HUES6 (cell line): ENCODE data around the gene KANTR.

Experiments
- H3K27ac ChIP-seq: 2 replicates; pipeline ENCODE4 v1.7.0; 2013; ENCODE audit warnings: low read depth, mild to moderate bottlenecking, low read length, inconsistent platforms
- H3K27me3 ChIP-seq: 2 replicates; pipeline ENCODE4 v1.6.1; 2013; ENCODE audit warnings: low read length; ENCODE audit not compliant: control insufficient read depth, insufficient read depth
- H3K36me3 ChIP-seq: 2 replicates; pipeline ENCODE4 v1.6.1; 2013; ENCODE audit warnings: low read length; ENCODE audit not compliant: control insufficient read depth, insufficient read depth
- H3K4me1 ChIP-seq: 2 replicates; pipeline ENCODE4 v1.6.1; 2013; ENCODE audit warnings: low read length; ENCODE audit not compliant: control insufficient read depth, insufficient read depth
- H3K4me3 ChIP-seq: 2 replicates; pipeline ENCODE4 v1.5.1; 2013; ENCODE audit warnings: low read depth, low read length
- H3K9ac ChIP-seq: one replicate; pipeline ENCODE4 v1.6.1; 2013; ENCODE audit warnings: mild to moderate bottlenecking, low read length
- H3K9me3 ChIP-seq: 2 replicates; pipeline ENCODE4 v1.6.1; 2013; ENCODE audit warnings: low read depth, low read length; ENCODE audit not compliant: control insufficient read depth, insufficient read depth

Gene KANTR

DNA sequence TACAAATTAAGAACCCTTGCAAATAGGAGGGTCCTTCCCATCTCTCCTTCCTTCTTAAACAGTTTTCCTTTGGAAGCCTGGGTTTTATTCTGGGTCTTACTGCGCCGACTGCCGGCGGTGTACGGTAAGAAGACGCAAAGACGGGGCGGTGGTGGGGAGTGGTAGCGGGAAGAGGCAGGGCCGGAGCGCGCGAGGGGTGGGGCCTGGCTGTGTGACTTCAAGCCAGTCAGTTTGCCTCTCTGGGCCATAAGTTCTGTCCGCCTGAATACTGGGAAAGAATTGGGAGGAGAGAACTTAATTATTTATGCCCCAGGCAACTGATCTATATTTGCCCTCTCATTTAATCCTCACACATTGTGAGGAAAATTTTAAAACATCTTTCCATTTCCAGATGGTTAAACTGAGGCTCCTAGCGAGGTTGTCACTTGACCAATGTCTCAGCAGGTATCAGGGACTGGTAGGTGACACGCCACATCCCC, 726 bp upstream of the KANTR start:
- Histone ChIP-seq H3K9ac (peak overlapping the region; percentile 62), H3K36me3 (no peaks in the 10 kb centered on the region), H3K27ac (peak overlapping the region; percentile 1; the same call in 1 of the 2 replicates), H3K4me1 (peaks cover under 1% of the 10 kb centered on the region; the same call in 1 of the 2 replicates), H3K9me3 (no peaks in the 10 kb centered on the region; the same call in 1 of the 2 replicates), H3K27me3 (no peaks in the 10 kb centered on the region), H3K4me3 (peak overlapping the region; percentile 95)

DNA sequence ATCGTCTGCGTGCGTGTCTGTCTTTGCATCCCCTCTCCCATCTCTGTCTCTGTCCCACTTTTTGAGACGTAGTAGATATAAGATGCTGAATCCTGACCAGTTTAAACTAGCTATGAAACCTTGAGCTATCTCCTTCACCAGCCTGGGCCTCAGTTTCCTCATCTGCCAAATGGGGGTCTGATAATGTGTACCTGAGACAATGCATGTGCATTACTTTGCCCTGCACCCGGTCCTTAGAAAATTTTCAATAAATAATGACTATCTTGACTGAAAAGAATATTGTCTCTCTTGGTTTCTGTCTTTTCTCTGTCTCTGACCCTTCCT, 602 bp downstream of the KANTR start:
- H3K27me3 ChIP-seq, result no peaks in the 10 kb centered on the region

DNA sequence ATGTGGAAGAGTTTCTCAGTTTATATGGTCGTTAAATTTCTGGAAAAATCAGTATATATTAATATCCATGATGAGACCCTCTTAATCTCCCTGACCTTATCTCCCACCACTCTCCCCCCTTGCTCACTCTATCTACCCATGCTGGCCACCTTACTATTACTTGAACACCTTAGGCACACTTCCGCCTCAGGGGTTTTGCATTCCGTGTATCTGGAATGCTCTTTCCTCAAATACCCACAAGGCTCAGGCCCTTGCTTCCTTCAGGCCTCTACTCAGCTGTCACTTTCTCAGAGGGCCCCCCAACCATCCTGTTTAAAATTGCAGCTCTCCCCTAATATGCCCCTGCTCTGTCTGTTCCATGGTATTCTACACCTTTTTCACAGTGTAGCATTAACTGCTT, 1.9 kb downstream of the KANTR start:
- H3K27me3 ChIP-seq, result no peaks in the 10 kb centered on the region

More for the DNA sequence above, 602 bp downstream of the KANTR start:
- peak overlapping the region; percentile 63; the same call in 1 of the 2 replicates for H3K27ac ChIP-seq
- peaks cover 5% of the 10 kb centered on the region for H3K36me3 ChIP-seq
- H3K9ac ChIP-seq, result peak overlapping the region; percentile 39
- peak overlapping the region; percentile 95 for H3K4me3 ChIP-seq
- no peaks in the 10 kb centered on the region for H3K4me1 ChIP-seq
- no peaks in the 10 kb centered on the region; the same call in 1 of the 2 replicates for H3K9me3 ChIP-seq

DNA sequence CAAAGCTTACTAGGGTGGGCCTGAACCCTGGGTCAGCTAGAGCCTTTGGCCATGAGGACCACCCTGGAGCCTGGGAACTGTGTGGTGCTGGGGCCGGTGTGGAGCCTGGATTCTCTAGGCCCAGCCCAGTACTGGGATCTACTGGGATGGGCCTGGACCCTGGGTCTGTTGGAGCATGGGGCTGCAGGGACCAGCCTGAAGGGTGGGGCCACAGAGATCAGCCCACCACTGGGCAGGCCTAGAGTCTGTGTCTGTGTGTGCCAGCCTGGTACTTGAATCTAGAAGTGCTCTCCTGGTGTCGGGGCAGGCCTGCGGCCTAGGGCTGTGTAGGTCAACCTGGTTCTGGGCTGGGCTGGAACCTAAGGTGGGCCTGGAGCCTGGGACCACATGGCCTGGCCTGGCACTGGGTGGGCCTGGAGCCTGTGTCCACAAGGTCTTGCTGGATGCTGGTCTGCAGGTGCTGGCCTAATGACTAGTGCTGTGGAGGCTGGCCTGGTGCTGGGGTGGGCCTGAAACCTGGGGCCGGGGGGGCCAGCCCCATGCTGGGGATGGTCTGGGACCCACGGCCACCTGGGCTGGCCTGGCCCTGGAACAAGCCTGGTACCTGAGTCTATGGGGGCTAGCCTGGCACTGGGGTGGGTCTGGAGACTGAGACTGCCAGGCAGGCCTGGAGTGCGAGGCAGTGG, 21.1 kb downstream of the KANTR start:
- H3K4me3 ChIP-seq, result no peak overlapping the region
- H3K9me3 ChIP-seq, result peaks cover 8% of the 10 kb centered on the region; the same call in 1 of the 2 replicates
- no peaks in the 10 kb centered on the region for H3K4me1 ChIP-seq
- no peak overlapping the region for H3K9ac ChIP-seq
- H3K36me3 ChIP-seq, result 0 out of 2 replicates have a peak, but pooled peaks cover 3% of the 10 kb centered on the region
- no peak overlapping the region; the same call in 1 of the 2 replicates for H3K27ac ChIP-seq
- H3K27me3 ChIP-seq, result no peaks in the 10 kb centered on the region

More for the DNA sequence above, 1.9 kb downstream of the KANTR start:
- no peak overlapping the region for H3K4me3 ChIP-seq
- H3K9ac ChIP-seq, result no peak overlapping the region
- no peak overlapping the region for H3K27ac ChIP-seq
- no peaks in the 10 kb centered on the region for H3K4me1 ChIP-seq
- no peaks in the 10 kb centered on the region; the same call in 1 of the 2 replicates for H3K9me3 ChIP-seq
- peaks cover 5% of the 10 kb centered on the region for H3K36me3 ChIP-seq

DNA sequence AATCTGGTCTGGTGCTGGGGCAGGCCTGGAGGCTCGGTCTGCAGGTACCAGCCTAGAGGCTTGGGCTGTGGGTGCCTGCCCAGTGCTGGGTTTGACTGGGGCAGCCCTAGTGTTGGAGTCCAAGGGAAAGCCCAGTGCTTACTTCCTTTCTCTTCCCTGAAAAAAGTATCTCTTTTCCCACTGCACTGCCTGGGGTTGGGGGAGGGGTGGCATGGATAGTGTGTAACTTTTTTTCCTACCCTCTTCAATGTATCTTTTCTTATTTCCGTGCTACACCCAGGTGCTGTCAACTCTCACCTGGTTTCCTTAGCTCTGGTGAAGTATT, 21.6 kb downstream of the KANTR start:
- Histone ChIP-seq H3K9ac (no peak overlapping the region), H3K4me1 (no peaks in the 10 kb centered on the region), H3K4me3 (no peak overlapping the region), H3K9me3 (peaks cover 8% of the 10 kb centered on the region; the same call in 1 of the 2 replicates), H3K36me3 (0 out of 2 replicates have a peak, but pooled peaks cover 3% of the 10 kb centered on the region), H3K27me3 (no peaks in the 10 kb centered on the region), H3K27ac (no peak overlapping the region)

DNA sequence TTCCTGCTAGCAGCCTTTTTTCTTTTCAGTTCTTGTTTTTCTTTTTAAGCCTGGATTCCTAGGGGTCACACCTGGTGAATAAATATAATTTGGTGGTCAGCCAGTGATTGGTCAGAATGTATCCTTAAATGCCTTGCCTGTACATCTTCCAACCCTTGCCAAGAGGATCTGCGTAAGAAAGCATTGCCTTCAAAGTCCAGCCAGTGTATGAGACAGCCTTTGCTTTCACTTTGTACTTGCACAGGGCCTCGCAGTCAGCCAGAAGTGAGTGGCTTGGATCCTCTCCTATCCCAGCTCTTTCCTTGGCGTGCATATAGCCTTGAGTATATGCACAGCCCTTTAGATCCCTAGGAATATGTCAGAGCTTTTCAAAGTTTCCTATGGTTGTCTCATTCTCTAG, 22.2 kb downstream of the KANTR start:
- Histone ChIP-seq H3K4me1 (no peaks in the 10 kb centered on the region), H3K9ac (no peak overlapping the region), H3K4me3 (no peak overlapping the region), H3K36me3 (0 out of 2 replicates have a peak, but pooled peaks cover 3% of the 10 kb centered on the region), H3K27ac (no peak overlapping the region), H3K9me3 (peaks cover 8% of the 10 kb centered on the region; the same call in 1 of the 2 replicates), H3K27me3 (no peaks in the 10 kb centered on the region)

DNA sequence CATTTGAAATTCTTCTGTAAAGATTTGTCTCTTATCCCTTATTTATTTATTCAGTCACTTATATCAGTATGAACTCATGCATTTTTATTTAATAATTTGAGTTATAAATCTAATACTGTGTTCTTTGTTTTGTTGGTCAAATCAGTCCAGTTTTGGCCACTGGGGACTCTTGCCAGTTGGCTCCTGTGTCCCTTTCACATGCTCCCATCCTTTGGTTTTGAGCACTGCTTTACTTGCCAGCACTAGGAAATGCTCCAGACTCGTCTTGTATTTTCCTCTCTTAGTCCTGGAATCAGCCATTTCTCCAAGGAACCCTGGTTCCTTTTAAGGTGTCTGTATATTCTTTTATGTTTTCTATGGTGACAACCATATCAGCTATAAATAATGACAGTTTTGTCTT, 28.1 kb downstream of the KANTR start:
- Histone ChIP-seq H3K27me3 (no peaks in the 10 kb centered on the region), H3K9ac (no peak overlapping the region), H3K36me3 (no peaks in the 10 kb centered on the region; the same call in 1 of the 2 replicates), H3K4me1 (no peaks in the 10 kb centered on the region), H3K4me3 (no peak overlapping the region), H3K9me3 (peaks cover 4% of the 10 kb centered on the region; the same call in 1 of the 2 replicates), H3K27ac (no peak overlapping the region)

DNA sequence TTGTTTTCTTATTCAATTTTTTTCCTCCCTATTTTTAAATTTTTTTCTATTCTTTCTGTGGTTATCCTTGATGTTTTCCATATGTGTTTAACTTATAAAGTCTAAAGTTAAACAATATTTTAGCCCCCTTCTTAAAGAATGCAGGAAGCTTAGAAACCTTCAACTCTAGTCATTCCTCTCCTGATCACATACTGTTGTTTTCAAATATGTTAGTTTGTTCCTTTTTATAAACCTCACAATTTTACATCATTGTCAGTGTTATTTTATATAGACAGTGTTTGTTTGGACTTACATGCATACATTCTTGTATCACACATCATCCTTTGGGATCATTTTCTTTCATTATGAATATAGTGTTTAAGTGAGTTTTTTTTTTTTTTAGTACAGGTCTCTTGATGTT, 31.6 kb downstream of the KANTR start:
- no peak overlapping the region for H3K4me3 ChIP-seq
- H3K36me3 ChIP-seq, result no peaks in the 10 kb centered on the region; the same call in 1 of the 2 replicates
- no peak overlapping the region for H3K27ac ChIP-seq
- peaks cover 8% of the 10 kb centered on the region; the same call in 1 of the 2 replicates for H3K9me3 ChIP-seq
- no peak overlapping the region for H3K9ac ChIP-seq
- no peaks in the 10 kb centered on the region for H3K4me1 ChIP-seq
- H3K27me3 ChIP-seq, result no peaks in the 10 kb centered on the region

DNA sequence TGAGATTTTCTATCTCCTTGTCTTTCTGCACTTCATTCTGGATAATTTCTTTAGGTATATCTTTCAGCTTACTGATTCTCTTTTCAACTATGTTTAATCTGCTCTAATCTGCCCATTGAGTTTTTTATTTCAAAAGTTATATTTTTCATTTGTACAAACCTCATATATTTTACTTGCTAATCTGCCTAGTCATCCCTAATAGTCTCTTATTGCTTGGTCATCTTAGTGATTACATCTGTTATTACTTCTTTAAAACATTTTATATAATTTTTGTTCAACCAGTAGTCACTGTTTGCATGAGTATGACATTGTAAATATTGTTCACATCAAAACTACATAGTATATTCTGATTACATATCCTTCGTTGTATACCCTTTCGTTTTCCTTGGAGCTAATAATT, 32.4 kb downstream of the KANTR start:
- H3K9me3 ChIP-seq, result peaks cover 8% of the 10 kb centered on the region; the same call in 1 of the 2 replicates
- H3K36me3 ChIP-seq, result no peaks in the 10 kb centered on the region; the same call in 1 of the 2 replicates
- no peak overlapping the region for H3K4me3 ChIP-seq
- no peaks in the 10 kb centered on the region for H3K4me1 ChIP-seq
- H3K27ac ChIP-seq, result no peak overlapping the region
- H3K27me3 ChIP-seq, result no peaks in the 10 kb centered on the region
- no peak overlapping the region for H3K9ac ChIP-seq

DNA sequence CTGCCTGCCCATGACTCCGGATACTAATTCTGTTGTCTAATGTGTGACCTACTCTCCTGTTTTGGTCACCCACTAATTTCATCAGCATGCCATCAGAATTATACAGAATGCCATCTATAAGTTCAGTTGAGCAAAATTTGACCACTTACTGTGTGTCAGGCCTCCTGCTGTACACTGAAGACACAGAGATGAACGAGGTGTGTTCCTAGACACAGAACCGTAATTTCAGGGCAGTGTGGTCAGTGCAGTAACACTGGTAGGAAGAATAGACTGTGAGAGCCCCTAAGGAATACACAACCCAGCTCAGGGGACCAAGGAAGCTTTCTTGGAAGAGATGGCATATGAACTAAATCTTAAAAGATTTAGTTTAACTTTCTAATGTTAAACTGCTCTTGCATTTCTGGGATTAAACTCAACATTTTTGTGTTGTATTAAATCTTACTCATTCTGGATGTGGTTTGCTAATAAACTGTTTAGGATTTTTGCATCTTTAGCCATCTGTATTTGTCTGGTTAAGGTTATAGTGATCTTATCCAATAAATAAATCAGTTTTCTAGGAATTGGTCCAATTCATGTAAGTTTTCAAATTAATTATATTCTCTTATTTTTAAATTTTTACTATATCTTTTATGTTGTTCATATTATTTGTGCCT, 34.3 kb downstream of the KANTR start:
- no peaks in the 10 kb centered on the region for H3K4me1 ChIP-seq
- H3K27me3 ChIP-seq, result no peaks in the 10 kb centered on the region
- H3K36me3 ChIP-seq, result peaks cover 6% of the 10 kb centered on the region
- no peak overlapping the region for H3K27ac ChIP-seq
- H3K9me3 ChIP-seq, result peaks cover 8% of the 10 kb centered on the region; the same call in 1 of the 2 replicates
- H3K4me3 ChIP-seq, result no peak overlapping the region
- no peak overlapping the region for H3K9ac ChIP-seq

DNA sequence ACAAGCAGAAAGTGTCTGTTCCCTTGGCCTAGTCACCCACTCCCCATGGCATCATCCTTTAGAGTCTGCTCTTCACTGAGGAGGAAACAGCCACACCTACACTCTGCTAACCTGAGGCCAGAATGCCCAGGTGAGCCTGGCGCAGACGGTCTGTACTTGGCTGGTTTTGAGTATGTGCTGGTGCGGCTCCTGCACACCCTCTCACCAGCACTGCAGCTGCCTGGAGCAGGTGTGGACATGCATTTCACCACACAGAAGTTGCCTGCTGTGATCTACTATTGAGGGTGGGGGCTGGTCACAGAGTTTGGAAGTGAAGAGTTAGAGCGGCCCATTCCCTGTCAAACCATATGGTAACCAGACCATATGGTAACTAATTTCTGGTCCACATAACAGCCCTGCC, 39.5 kb downstream of the KANTR start:
- Histone ChIP-seq H3K4me1 (no peaks in the 10 kb centered on the region), H3K36me3 (peaks cover 6% of the 10 kb centered on the region), H3K9ac (no peak overlapping the region), H3K27me3 (no peaks in the 10 kb centered on the region), H3K4me3 (no peak overlapping the region), H3K9me3 (no peaks in the 10 kb centered on the region; the same call in 1 of the 2 replicates), H3K27ac (no peak overlapping the region)
